T-helper 22 cell (primary cell): ENCODE results near the gene ETV6.

Experiments used
- DNase-seq: peaks from one replicate; pipeline ENCODE4 v3.0.0-alpha.2; 2020; ENCODE audit warnings: low read depth

The ETV6 gene

GRCh38 chr12:11804130-11804529 is 154.7 kb downstream of the ETV6 start:
- DNase-seq: no peak

GRCh38 chr12:11805043-11805442 is 155.6 kb downstream of the ETV6 start:
- DNase-seq: no peak

GRCh38 chr12:11805680-11806079 is 156.2 kb downstream of the ETV6 start:
- no peak for DNase-seq

GRCh38 chr12:11807458-11807857 is 158.0 kb downstream of the ETV6 start:
- DNase-seq: no peak

- no peak for DNase-seq
These were observed 159.5 kb downstream of the ETV6 start for GRCh38 chr12:11808931-11809330.

GRCh38 chr12:11810206-11810545 is 160.7 kb downstream of the ETV6 start:
- no peak for DNase-seq

- no peak for DNase-seq
These were observed 161.5 kb downstream of the ETV6 start for GRCh38 chr12:11811008-11811407.

GRCh38 chr12:11812241-11812585 is 162.7 kb downstream of the ETV6 start:
- no peak for DNase-seq

GRCh38 chr12:11812586-11813437 is 163.3 kb downstream of the ETV6 start:
- DNase-seq: no peak

GRCh38 chr12:11813438-11813813 is 164.0 kb downstream of the ETV6 start:
- DNase-seq: no peak

GRCh38 chr12:11814374-11814773 is 164.9 kb downstream of the ETV6 start:
- no peak for DNase-seq

GRCh38 chr12:11815397-11815796 is 165.9 kb downstream of the ETV6 start:
- DNase-seq: no peak

GRCh38 chr12:11819643-11820042 is 170.2 kb downstream of the ETV6 start:
- no peak for DNase-seq

GRCh38 chr12:11820476-11820875 is 171.0 kb downstream of the ETV6 start:
- DNase-seq: no peak

- no peak for DNase-seq
These were observed 172.1 kb downstream of the ETV6 start for GRCh38 chr12:11821386-11822080.

GRCh38 chr12:11822081-11822834 is 172.8 kb downstream of the ETV6 start:
- DNase-seq: peak; percentile 16

- no peak for DNase-seq
These were observed 173.6 kb downstream of the ETV6 start for GRCh38 chr12:11823043-11823442.

GRCh38 chr12:11823593-11823992 is 174.1 kb downstream of the ETV6 start:
- DNase-seq: no peak

GRCh38 chr12:11824069-11824468 is 174.6 kb downstream of the ETV6 start:
- no peak for DNase-seq

GRCh38 chr12:11824736-11825135 is 175.3 kb downstream of the ETV6 start:
- DNase-seq: no peak

- DNase-seq: no peak
These were observed 175.8 kb downstream of the ETV6 start for GRCh38 chr12:11825278-11825677.

- no peak for DNase-seq
These were observed 177.1 kb downstream of the ETV6 start for GRCh38 chr12:11826574-11826973.
